Upper lobe of right lung (tissue), 1 donor: Measurements from ENCODE around the gene ADAMTSL4. TPM values are rescaled to one million over a fixed set of nuclear protein-coding genes. Genes with fewer than 3 reads are reported as not detected.
"Not testable (repeated sequence)": the region's sequence is repeated elsewhere in the genome, so short reads cannot be mapped to it uniquely, and the experiment has no call there.

Experiments
- ATAC-seq: fragments of 200-7000 bp; cut with Tn5 transposase; one replicate; pipeline ENCODE4 v1.9.1; 2020; ENCODE audit warnings: mild to moderate bottlenecking, moderate library complexity
- DNase-seq: peaks from one replicate; pipeline ENCODE4 v3.0.0-alpha.2; 2020
- H3K27ac ChIP-seq: fragments of 200-600 bp; one replicate; pipeline ENCODE4 v1.8.0; 2022
- H3K27me3 ChIP-seq: fragments of 200-600 bp; one replicate; pipeline ENCODE4 v1.8.0; 2022; ENCODE audit warnings: mild to moderate bottlenecking
- H3K36me3 ChIP-seq: fragments of 200-600 bp; one replicate; pipeline ENCODE4 v1.8.0; 2022
- H3K4me1 ChIP-seq: fragments of 200-600 bp; one replicate; pipeline ENCODE4 v1.8.0; 2022
- H3K4me3 ChIP-seq: fragments of 200-600 bp; one replicate; pipeline ENCODE4 v1.8.0; 2022; ENCODE audit warnings: mild to moderate bottlenecking
- H3K9me3 ChIP-seq: fragments of 200-600 bp; one replicate; pipeline ENCODE4 v1.8.0; 2022
- CTCF ChIP-seq: fragments of 200-600 bp; IDR thresholded peaks from one replicate; pipeline ENCODE4 v1.8.0; 2022; ENCODE audit warnings: antibody characterized with exemption
- intact Hi-C: fragments of 100-400 bp; cut with DNase I; formaldehyde crosslinking; loops from one replicate; pipeline ENCODE4 v1.11.0; 2022
- microRNA-seq: library from miRNA; unstranded; fragments of <30 nt; microRNA quantifications from one replicate; pipeline ENCODE4 v1.2.0, GENCODE V29; 2020; ENCODE audit warnings: borderline microRNAs expressed
- total RNA-seq: library from RNA; stranded (reverse); fragmentation: NEBNext Ultra II Directional; extraction: Animal tissue kit (Norgen Biotek cat#: 25700); gene quantifications from one replicate; pipeline ENCODE4 v1.2.1, GENCODE V29; 2021
- donor health status: DM: no; HTN: yes; CAD: no; lungs with severe emphysema.

ADAMTSL4 gene
- total RNA-seq, 1 donor from 2014 or later = 99.2 TPM

GRCh38 chr1:150603711-150604110 lies 54.5 kb downstream of the ADAMTSL4 start:
- no peaks in the 10 kb centered on the region for H3K27me3 ChIP-seq
- H3K27ac ChIP-seq = no peak overlapping the region
- H3K4me1 ChIP-seq = peaks cover 15% of the 10 kb centered on the region
- intact Hi-C loops = no loop called here
- H3K9me3 ChIP-seq = no peaks in the 10 kb centered on the region
- no peaks in the 10 kb centered on the region for H3K36me3 ChIP-seq
- ATAC-seq (no peak), DNase-seq (no peak)
- TF ChIP-seq CTCF = no peak
- H3K4me3 ChIP-seq = no peak overlapping the region

GRCh38 chr1:150604226-150604588 lies 55.0 kb downstream of the ADAMTSL4 start:
- ATAC-seq (no peak), DNase-seq (no peak)
- intact Hi-C loops = no loop called here
- Histone ChIP-seq H3K27me3 (no peaks in the 10 kb centered on the region), H3K36me3 (no peaks in the 10 kb centered on the region), H3K4me1 (peaks cover 18% of the 10 kb centered on the region), H3K4me3 (no peak overlapping the region), H3K9me3 (no peaks in the 10 kb centered on the region), H3K27ac (peak overlapping the region; percentile 79)
- TF ChIP-seq CTCF = no peak

- H3K36me3 ChIP-seq, H3K9me3 ChIP-seq, intact Hi-C loops, H3K4me3 ChIP-seq, H3K27me3 ChIP-seq, ATAC-seq, H3K27ac ChIP-seq: not testable (repeated sequence)
- DNase-seq = peak; percentile 3
- H3K4me1 ChIP-seq = peaks cover 25% of the 10 kb centered on the region
Measured at GRCh38 chr1:150605451-150605731, 56.2 kb downstream of the ADAMTSL4 start.

GRCh38 chr1:150606463-150607142 lies 57.4 kb downstream of the ADAMTSL4 start:
- no peaks in the 10 kb centered on the region for H3K27me3 ChIP-seq
- DNase-seq = no peak
- H3K4me3 ChIP-seq = no peak overlapping the region
- H3K27ac ChIP-seq = no peak overlapping the region
- H3K9me3 ChIP-seq = no peaks in the 10 kb centered on the region
- TF ChIP-seq CTCF = no peak
- ATAC-seq = no peak
- no peaks in the 10 kb centered on the region for H3K36me3 ChIP-seq
- intact Hi-C loops = no loop called here
- H3K4me1 ChIP-seq = peaks cover 37% of the 10 kb centered on the region

- intact Hi-C loops = no loop called here
- H3K27ac ChIP-seq = peak overlapping the region; percentile 92
- H3K9me3 ChIP-seq = no peaks in the 10 kb centered on the region
- no peak for ATAC-seq
- no peaks in the 10 kb centered on the region for H3K36me3 ChIP-seq
- no peak for DNase-seq
- H3K4me3 ChIP-seq = no peak overlapping the region
- H3K27me3 ChIP-seq = no peaks in the 10 kb centered on the region
- no peak for TF ChIP-seq CTCF
- H3K4me1 ChIP-seq = peaks cover 56% of the 10 kb centered on the region
Measured at GRCh38 chr1:150609732-150610131, 60.5 kb downstream of the ADAMTSL4 start.

Small RNA genes within 50 kb of the gene (microRNA-seq; reads per million reads assigned to microRNA genes)
- not detected for gene MIR4257

Other genes starting within 250 kb of the ADAMTSL4 start
- gene PRPF3, start 227.9 kb upstream of the ADAMTSL4 start, total RNA-seq = 53.4 TPM
- 31.4 TPM for gene RPRD2, start 185.3 kb upstream of the ADAMTSL4 start, total RNA-seq
- 18.5 TPM for gene TARS2, start 62.0 kb upstream of the ADAMTSL4 start, total RNA-seq
- 15.5 TPM for gene ECM1, start 41.3 kb upstream of the ADAMTSL4 start, total RNA-seq
- 1.0 TPM for gene FALEC, start 33.7 kb upstream of the ADAMTSL4 start, total RNA-seq
- 325 TPM for gene MCL1, start 30.2 kb downstream of the ADAMTSL4 start, total RNA-seq
- 188 TPM for gene ENSA, start 80.2 kb downstream of the ADAMTSL4 start, total RNA-seq
- gene GOLPH3L, start 147.7 kb downstream of the ADAMTSL4 start, total RNA-seq = 32.2 TPM
- 1.2 TPM for gene HORMAD1, start 171.5 kb downstream of the ADAMTSL4 start, total RNA-seq
- gene CTSS, start 216.4 kb downstream of the ADAMTSL4 start, total RNA-seq = 533 TPM